ENCODE results near the gene ZC3H4.
A peak's percentile ranks its signal among the peaks of the same experiment; 100 is the strongest.
"Not testable (repeated sequence)": the region's sequence is repeated elsewhere in the genome, so short reads cannot be mapped to it uniquely, and the experiment has no call there.

The ZC3H4 gene

DNA sequence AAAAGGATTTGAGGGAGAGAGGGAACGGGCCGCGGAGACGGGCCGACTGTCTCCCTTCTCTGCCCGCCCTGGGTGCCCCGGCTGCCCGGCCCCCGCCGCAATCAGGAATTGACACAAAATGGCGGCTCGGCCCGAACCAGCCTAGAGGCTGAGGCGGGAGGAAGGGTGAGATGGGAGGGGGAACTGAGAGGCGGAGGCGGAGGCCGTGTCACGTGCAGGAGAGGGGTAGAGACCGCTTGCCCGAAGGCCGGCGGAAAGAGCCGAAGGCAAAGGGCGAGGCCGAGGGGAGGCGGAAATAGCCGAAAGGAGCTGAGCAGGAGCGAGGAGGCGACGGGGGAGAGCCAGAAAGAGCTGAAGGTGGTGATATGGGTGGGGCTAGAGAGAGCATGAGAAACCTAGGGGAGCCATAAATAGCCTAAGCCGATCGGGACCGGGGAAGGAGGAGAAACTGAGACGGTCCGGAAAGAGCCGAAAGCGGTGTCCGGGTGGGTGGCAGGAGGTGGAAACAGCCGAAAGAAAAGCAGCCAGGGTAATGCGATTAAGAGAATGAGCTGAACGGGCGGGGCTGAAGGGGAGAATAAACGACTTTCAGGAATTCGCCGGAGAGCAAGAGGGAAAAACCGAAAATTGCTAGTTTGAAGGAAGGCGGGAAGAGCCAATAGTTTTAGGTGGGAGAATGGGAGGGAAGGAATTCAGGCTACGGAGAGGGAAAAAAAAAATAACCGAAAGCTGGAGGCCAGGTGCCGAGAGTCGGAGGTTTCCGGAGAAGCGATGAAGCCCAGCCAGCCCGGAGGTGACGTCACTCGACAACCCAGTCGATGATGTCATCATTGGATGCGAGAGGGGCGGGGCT lies at the start of gene ZC3H4:
TSS of gene ZC3H4 (minus strand) at position 780 of the 853 bp plus-strand sequence. CDS start 1,192 bp downstream, outside the sequence.
- DNase-seq, result peak; percentile 96

- no peak for DNase-seq
Observed at GRCh38 chr19:47161876-47162489, 48.4 kb upstream of the ZC3H4 start.

DNA sequence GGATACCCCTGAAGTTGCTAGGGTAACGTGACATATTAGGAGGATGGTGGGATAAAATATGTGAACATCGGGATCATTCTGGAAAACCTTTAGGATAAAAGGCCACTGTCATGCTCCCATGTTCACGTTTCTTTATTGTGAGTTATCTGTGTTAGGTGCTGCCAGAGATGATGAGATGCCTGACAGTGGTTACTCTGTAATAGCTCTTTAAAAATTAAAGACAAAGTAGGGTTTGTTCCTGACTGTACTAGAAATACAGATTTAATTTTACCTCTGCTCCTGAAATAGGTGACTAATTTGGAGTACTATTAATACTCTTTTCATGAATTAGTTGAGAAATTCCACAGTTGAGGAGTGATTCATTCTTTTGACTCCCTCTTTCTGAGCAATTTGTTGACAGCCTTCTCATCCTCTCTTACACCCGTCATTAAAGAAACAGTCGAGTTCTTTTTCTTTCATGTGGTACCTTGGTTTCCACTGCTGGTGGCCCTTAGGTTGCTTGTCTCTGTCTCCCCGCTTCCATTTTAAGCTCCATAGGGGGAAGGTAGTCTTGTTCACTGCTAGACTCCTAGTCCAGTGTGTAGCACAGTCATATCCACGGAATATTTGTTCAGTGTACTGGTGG lies 45.4 kb upstream of the ZC3H4 start:
- no peak for DNase-seq

- DNase-seq, result no peak
Observed at GRCh38 chr19:47158367-47158791, 44.8 kb upstream of the ZC3H4 start.

DNA sequence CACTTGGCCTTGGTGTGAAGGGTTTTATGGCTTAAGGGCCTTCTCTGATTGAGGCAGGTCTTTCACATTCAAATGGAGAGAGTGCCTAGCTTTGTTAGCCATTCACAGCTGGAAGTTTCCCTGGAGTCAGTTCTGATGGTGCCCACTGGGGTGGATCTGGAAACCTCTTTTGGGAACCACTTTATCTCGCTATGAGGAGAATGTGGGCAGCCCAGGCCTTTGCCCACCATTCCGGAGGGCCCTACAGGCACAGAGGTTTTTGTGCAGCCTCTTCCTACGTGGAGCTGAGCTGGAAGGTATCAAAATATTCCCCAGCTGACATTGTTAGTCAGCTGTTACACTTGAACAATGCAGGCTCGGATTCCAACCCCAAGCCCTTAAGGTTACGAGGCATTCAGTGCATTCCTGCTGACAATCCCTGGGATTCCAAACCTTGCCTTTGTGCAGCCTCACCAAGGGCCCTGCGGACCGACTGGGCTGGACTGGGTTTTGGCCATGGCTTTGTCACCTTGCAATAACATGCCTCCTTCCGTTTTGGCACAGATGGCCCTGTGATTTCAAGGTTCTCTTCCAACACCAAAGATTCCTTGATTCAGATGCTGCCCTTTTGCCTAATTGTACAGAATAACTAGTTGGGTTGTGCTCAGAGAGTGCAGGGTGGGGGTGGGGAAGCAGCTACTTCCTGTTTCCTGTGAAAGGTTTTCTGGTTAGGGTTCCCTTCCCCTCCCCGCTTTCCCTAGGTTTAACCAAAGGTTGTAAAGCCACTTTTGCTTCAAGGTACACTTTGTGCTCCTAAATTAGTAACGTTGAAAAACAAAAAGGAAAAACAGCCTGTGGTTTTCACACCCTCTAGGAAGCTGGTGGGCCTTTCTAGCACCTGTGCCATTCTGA lies 44.1 kb upstream of the ZC3H4 start:
- DNase-seq, result no peak

- DNase-seq, result no peak
Observed at GRCh38 chr19:47156861-47157430, 43.4 kb upstream of the ZC3H4 start.

- DNase-seq, result no peak
Observed at GRCh38 chr19:47155148-47155547, 41.6 kb upstream of the ZC3H4 start.

DNA sequence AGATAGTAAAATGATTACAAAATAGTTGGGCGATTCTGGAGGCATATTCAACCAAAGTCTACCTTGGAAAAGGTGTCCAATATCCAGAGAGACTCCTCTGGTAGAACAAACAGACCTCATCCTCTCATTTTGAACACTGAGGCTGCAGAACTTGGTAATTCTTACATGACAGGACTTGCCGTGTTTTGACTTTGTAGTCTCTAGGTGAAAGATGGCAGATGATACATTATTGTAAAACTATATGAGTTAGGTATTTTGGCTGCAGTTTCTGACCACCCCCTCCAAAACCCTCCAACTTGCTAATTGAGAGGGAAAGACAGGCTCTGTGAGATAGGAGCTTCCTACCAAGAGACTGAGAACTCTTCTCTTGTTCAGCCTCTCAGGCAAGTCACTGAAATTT lies 39.7 kb upstream of the ZC3H4 start:
- no peak for DNase-seq

DNA sequence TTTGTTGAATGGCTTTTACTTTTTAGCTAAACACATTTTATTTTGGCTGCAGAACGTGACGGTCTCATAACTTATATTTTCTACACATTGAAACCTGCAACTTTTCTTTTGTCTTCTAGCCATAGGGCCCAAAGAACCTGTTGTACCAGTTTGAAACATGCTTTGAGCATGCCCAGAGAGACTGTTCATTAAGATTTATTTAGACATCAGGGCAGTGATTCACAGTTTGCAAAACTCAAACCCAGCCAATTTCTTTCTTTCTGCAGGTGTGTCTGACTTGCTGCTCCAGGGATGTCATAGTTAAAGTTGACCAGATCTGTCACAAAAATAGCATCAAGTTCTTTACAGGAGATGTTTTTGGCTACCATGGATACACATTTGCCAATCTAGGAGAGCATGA lies 39.1 kb upstream of the ZC3H4 start:
- DNase-seq, result no peak

- DNase-seq, result no peak
Observed at GRCh38 chr19:47152205-47152604, 38.6 kb upstream of the ZC3H4 start.

DNA sequence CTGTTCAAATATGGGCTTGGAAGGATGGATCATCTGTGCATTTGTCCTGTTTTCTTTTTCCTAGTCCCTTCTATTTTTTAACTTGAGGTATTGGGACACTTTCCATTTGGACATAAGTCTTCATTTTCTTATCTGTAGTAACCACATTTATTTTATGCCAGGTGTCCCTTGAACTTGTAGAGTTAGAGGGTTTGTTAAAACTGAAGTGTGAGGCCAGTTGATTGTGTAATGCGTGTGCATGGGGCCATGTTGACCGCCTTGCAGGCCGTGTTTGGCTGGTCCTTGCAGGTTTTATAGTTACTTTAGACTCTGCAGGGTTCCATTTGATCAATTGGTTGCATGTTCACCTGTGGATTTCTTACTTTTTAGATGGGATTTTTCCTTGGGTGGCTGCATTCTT lies 38.1 kb upstream of the ZC3H4 start:
- DNase-seq, result no peak

DNA sequence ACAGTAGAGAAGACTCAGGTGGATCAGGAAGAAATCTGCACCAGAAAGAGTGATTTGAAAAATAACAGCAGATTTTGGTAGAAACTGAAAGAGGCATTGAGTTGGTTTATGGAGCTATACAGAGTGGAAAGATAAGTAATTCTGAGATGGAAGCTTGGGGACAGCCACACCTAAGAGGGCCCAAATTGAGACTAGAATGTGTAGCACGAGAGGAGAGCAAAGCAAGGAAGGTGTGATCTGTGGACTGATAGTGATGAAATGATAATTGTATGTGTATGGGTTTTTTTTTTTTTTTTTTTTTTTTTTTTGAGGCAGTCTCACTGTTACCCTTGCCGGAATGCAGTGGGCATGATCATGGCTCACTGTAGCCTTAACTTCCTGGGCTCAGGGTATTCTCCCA lies 33.3 kb upstream of the ZC3H4 start:
- no peak for DNase-seq

GRCh38 chr19:47145639-47146486 lies 32.3 kb upstream of the ZC3H4 start:
- no peak for DNase-seq

GRCh38 chr19:47144630-47145029 lies 31.1 kb upstream of the ZC3H4 start:
- DNase-seq, result no peak

- DNase-seq, result no peak
Observed at GRCh38 chr19:47143322-47144073, 29.9 kb upstream of the ZC3H4 start.

DNA sequence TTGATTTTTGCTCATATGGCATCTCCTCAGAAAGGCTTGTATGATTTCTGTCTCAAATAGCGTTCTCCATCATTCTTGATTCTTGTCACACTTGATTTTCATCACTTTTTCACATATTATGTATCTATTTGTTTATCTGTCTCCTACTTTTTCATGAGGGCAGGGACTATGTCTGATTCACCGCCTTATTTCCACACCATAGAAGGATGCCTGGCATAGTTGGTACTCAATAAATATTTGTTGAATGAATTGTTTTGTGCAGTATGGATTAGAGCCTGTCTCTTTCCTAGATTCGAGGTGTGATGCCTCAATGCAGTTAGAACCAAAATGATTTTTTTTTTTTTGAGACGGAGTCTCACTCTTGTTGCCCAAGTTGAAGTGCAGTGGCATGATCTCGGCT lies 29.2 kb upstream of the ZC3H4 start:
- DNase-seq, result no peak

- DNase-seq, result no peak
Observed at GRCh38 chr19:47141695-47142094, 28.1 kb upstream of the ZC3H4 start.

GRCh38 chr19:47141252-47141651 lies 27.7 kb upstream of the ZC3H4 start:
- not testable (repeated sequence) for DNase-seq

DNA sequence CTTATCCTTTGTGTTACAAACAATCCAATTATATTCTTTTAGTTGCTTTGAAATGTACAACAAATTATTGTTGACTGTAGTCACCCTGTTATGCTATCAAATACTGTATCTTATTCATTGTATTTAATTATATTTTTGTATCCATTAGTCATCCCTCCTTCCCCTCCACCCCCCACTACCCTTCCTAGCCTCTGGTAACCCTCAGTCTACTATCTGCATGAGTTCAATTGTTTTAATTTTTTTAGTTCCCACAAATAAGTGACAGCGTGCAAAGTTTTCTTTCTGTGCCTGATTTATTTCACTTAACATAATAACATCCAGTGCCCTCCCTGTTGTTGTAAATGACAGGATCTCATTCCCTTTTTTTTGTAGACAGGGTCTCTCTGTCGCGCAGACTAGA lies 21.6 kb upstream of the ZC3H4 start:
- no peak for DNase-seq

- no peak for DNase-seq
Observed at GRCh38 chr19:47134545-47134944, 21.0 kb upstream of the ZC3H4 start.

GRCh38 chr19:47133021-47133471 lies 19.5 kb upstream of the ZC3H4 start:
- no peak for DNase-seq
